Heart left ventricle (tissue), 16 donors: ENCODE results near the gene RFC3. TPM values are rescaled to one million over a fixed set of nuclear protein-coding genes. Genes with fewer than 3 reads are reported as not detected.

Experiments used
- ATAC-seq, 4 donors: fragments of 200-7000 bp; cut with Tn5 transposase; one replicate each; pipeline ENCODE4 v1.9.1; 2020 to 2022; ENCODE audit warnings: moderate library complexity in 4 of 4, mild to moderate bottlenecking in 3 of 4, moderate number of reproducible peaks in 1 of 4
- DNase-seq, 5 donors: peaks; one replicate each; pipeline ENCODE4 v3.0.0-alpha.2; 2020
- H3K27ac ChIP-seq, 12 donors: fragments of 200-600 bp; sonication (generic) in 4 of 12; one replicate each; pipeline versions ENCODE4 v1.5.0 to v1.8.0; 2016 to 2022; ENCODE audit warnings: mild to moderate bottlenecking in 2 of 12
- H3K27me3 ChIP-seq, 9 donors: fragments of 200-600 bp; sonication (generic) in 2 of 9; one replicate each; pipeline versions ENCODE4 v1.5.1 to v1.8.0; 2016 to 2022; ENCODE audit warnings: mild to moderate bottlenecking in 3 of 9
- H3K36me3 ChIP-seq, 9 donors: fragments of 200-600 bp; sonication (generic) in 2 of 9; one replicate each; pipeline versions ENCODE4 v1.5.0 to v1.8.0; 2018 to 2022; ENCODE audit warnings: mild to moderate bottlenecking in 2 of 9
- H3K4me1 ChIP-seq, 12 donors: fragments of 200-600 bp; sonication (generic) in 4 of 12; one replicate each; pipeline versions ENCODE4 v1.5.0 to v1.8.0; 2016 to 2022; ENCODE audit warnings: mild to moderate bottlenecking in 3 of 12
- H3K4me3 ChIP-seq, 12 donors: fragments of 200-600 bp; sonication (generic) in 4 of 12; one replicate each; pipeline versions ENCODE4 v1.5.0 to v1.8.0; 2017 to 2022; ENCODE audit warnings: mild to moderate bottlenecking in 9 of 12, moderate library complexity in 4 of 12
- H3K9me3 ChIP-seq, 12 donors: fragments of 200-600 bp; sonication (generic) in 4 of 12; one replicate each; pipeline versions ENCODE4 v1.5.0 to v1.8.0; 2016 to 2022; ENCODE audit warnings: mild to moderate bottlenecking in 1 of 12
- CTCF ChIP-seq, 12 donors: fragments of 200-600 bp; sonication (generic) in 4 of 12; IDR thresholded peaks; one replicate each; pipeline versions ENCODE4 v1.5.0 to v1.8.0; 2018 to 2022; ENCODE audit warnings: antibody characterized with exemption in 12 of 12, mild to moderate bottlenecking in 5 of 12
- POLR2A ChIP-seq, 2 donors: fragments of 450-650 bp; IDR thresholded peaks; one replicate each; pipeline ENCODE4 v1.6.1; 2017; ENCODE audit warnings: antibody characterized with exemption in 2 of 2, mild to moderate bottlenecking in 2 of 2, moderate library complexity in 2 of 2
- WGBS, 4 donors: extraction: QIAGEN DNeasy Blood & Tissue Kit in 2 of 4; methylation state at CpG; one replicate each; pipeline versions ENCODE4 v1.1.5 to v1.1.7; 2013 to 2018; 5-methylcytosine and 5-hydroxymethylcytosine counted together
- intact Hi-C, 10 donors: fragments of 100-400 bp; cut with DNase I; formaldehyde crosslinking; loops; one replicate each; pipeline versions ENCODE4 v1.11.1 to v1.14.2; 2022
- polyA plus RNA-seq, 2 donors: library from polyadenylated mRNA; stranded (reverse); fragments of 200-250 nt; gene quantifications; one replicate each; pipeline ENCODE4 v1.2.3, GENCODE V29; 2013
- total RNA-seq, 9 donors: library from RNA; depleted of rRNA in 2 of 9; stranded (reverse); fragments of >200 nt in 2 of 9; fragmentation: NEBNext Ultra II Directional in 3 of 9; extraction: Animal tissue kit (Norgen Biotek cat#: 25700) in 3 of 9; gene quantifications; one replicate each; pipeline versions ENCODE4 v1.1.0 to v1.2.4, GENCODE V29; 2016 to 2023
- donor health status: ischemic (EF 13 %, LVEDD 7.1; RV severe dilation, severe dysfunction).
- donor health status: healthy with polysubstance abuse.
- donor health status: DM: no; HTN: yes; CAD: no.
- donor health status: DM: no; HTN: no; CAD: no.
- donor health status: ischemic (EF 25% LVEDD 6.9; RV normal size, moderate dysfunction).
- donor health status: ischemic (EF 25% LVEDD 5.7; RV mildly dilated, moderate dysfunction).
- donor health status: healthy.
- donor health status: DM: yes; HTN: yes; CAD: no.
- donor health status: ischemic (EF 35%, LVEDD 5.7; RV mildly dilated, moderate dysfunction).
- donor health status: nonischemic (EF 11% LVEDD 7.7; RV severe dilation, severe dysfunction).
- donor health status: DM: yes; HTN: yes; CAD: no.
- donor health status: PGD.
- donor health status: ischemic (EF 29% LVEDD 5.4; RV normal size, mild dysfunction).
- donor health status: nonischemic (EF 23%, LVEDD 6.1; RV moderate dilation, normal function).

RFC3 gene
- total and polyA plus RNA-seq, 11 donors: 2.6 to 8.8 (median 5.7) TPM

DNA sequence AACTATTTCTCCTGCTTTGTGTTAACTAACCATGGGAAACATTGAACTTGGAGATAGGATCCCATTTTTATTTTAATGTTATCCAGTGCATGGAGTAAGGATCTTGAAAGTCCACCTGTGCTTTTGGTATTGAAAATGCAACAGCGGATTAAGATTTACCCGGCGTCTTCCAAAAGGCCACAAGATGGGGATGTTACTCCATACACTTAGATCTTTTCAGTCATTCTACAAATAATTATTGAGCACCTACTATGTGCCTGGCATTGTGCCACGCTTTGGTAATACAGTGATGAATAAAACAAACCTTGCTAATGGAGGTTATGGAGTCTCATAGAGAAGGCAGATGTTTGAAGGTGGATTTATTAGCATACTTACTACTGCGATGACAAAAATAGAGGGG lies 56.9 kb downstream of the RFC3 start:
- Histone ChIP-seq H3K27me3 (no peaks in the 10 kb centered on the region), H3K27ac (no peak overlapping the region), H3K36me3 (no peaks in the 10 kb centered on the region), H3K9me3 (peaks cover 0 to 3% (median 0%) of the 10 kb centered on the region in 12 donors), H3K4me1 (peaks cover 0 to 7% (median 0%) of the 10 kb centered on the region in 12 donors), H3K4me3 (no peak overlapping the region)
- intact Hi-C loops: no loop called here
- DNase-seq (no peak), ATAC-seq (no peak)
- 94 to 96% (median 96%) methylated on average over 5 of the region's 5 CpGs for WGBS, 4 donors
- no peak for TF ChIP-seq POLR2A (IDR thresholded peaks at IDR 0.05)
- TF ChIP-seq CTCF (IDR thresholded peaks at IDR 0.05): peak in 1 of 12 donors; percentile 18

DNA sequence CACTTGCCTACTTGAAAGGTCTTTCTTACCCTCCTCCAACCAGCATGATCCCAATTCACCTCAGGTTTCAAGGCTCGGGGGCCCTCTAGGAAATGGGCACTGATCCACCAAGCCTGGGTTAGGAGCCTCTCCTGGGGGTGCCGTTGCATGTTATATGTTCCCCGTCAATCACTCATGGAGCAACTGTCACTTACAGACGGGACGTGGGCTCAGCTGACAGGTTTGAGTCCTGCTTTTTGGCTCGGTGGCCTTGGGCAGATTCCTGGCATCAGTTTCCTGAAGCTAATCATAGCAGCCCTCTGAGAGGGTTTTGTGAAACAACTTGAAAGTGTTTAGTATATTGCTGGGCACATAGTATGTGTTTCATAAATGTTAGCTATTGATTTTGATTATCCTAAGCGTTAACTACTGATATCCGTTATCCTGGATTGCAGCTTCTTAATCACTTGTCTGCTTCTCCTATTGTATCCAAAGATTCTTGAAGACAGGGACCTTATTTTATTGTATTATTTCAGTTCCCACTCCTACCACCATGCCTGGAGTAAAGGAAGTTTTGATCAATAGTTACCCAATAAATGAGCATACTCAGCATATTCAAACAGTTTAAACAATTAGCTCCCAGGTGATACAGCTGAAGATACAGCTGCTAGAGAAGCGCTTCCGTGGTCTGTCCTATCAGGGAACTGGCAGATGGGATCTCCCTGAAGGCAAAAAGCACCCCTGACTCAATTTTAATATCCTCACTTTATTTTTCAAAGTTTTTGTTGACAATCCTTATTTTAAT lies 57.9 kb downstream of the RFC3 start:
- ATAC-seq: peak in 3 of 4 donors; percentile 30 to 57 (median 49)

GRCh38 chr13:33876716-33877394 lies 58.9 kb downstream of the RFC3 start:
- no peak overlapping the region for H3K27ac ChIP-seq
- no peaks in the 10 kb centered on the region for H3K36me3 ChIP-seq
- intact Hi-C loops: no loop called here
- TF ChIP-seq POLR2A (IDR thresholded peaks at IDR 0.05): no peak
- H3K4me1 ChIP-seq: peaks cover 0 to 7% (median 0%) of the 10 kb centered on the region in 12 donors
- peaks cover 0 to 3% (median 0%) of the 10 kb centered on the region in 12 donors for H3K9me3 ChIP-seq
- 88 to 91% (median 90%) methylated on average over 5 of the region's 5 CpGs for WGBS, 4 donors
- H3K27me3 ChIP-seq: no peaks in the 10 kb centered on the region
- no peak overlapping the region for H3K4me3 ChIP-seq
- no peak for DNase-seq
- ATAC-seq: no peak

More for the DNA sequence above, 57.9 kb downstream of the RFC3 start:
- peak in 1 of 5 donors; percentile 38 for DNase-seq
- intact Hi-C loops: no loop called here
- Histone ChIP-seq H3K9me3 (peaks cover 0 to 3% (median 0%) of the 10 kb centered on the region in 12 donors), H3K27ac (no peak overlapping the region), H3K4me1 (peaks cover 0 to 7% (median 0%) of the 10 kb centered on the region in 12 donors), H3K36me3 (no peaks in the 10 kb centered on the region), H3K4me3 (no peak overlapping the region), H3K27me3 (no peaks in the 10 kb centered on the region)
- TF ChIP-seq POLR2A (IDR thresholded peaks at IDR 0.05) (no peak), CTCF (IDR thresholded peaks at IDR 0.05) (no peak)
- WGBS, 4 donors: 63 to 74% (median 66%) methylated on average over 10 of the region's 10 CpGs

- DNase-seq (no peak), ATAC-seq (no peak)
- Histone ChIP-seq H3K27ac (no peak overlapping the region), H3K4me3 (no peak overlapping the region), H3K27me3 (no peaks in the 10 kb centered on the region), H3K9me3 (peaks cover 0 to 5% (median 0%) of the 10 kb centered on the region in 12 donors), H3K36me3 (no peaks in the 10 kb centered on the region), H3K4me1 (peaks cover 0 to 7% (median 0%) of the 10 kb centered on the region in 12 donors)
- WGBS, 4 donors: 42 to 55% (median 53%) methylated on average over 2 of the region's 2 CpGs
- intact Hi-C loops: no loop called here
- TF ChIP-seq CTCF (IDR thresholded peaks at IDR 0.05) (no peak), POLR2A (IDR thresholded peaks at IDR 0.05) (no peak)
These were observed 61.2 kb downstream of the RFC3 start for GRCh38 chr13:33879118-33879517.
